Activated CD4-positive, alpha-beta T cell treated with anti-CD3 and anti-CD28 coated beads for 1 hour (primary cell): ENCODE results near the gene RAD51AP1.

Experiments
- DNase-seq: peaks from one replicate; pipeline ENCODE4 v3.0.0-alpha.2; 2020

Gene RAD51AP1

DNA sequence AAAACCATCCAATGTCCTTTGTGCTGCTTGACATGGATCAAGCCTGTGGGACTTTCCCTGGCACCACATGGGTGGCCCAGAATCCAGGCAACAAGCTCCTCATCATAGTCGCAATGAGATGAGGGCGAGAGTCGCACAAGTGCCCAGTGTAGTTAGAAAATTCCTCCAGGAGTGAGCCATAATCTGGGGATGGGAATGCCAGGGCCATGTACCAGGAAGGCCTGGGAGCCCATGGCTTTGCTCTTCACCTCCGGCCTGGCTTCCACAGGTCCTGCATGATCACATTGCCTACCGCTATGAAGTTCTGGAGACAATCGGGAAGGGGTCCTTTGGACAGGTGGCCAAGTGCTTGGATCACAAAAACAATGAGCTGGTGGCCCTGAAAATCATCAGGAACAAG lies 57.2 kb downstream of the RAD51AP1 start:
- DNase-seq, result no peak

DNA sequence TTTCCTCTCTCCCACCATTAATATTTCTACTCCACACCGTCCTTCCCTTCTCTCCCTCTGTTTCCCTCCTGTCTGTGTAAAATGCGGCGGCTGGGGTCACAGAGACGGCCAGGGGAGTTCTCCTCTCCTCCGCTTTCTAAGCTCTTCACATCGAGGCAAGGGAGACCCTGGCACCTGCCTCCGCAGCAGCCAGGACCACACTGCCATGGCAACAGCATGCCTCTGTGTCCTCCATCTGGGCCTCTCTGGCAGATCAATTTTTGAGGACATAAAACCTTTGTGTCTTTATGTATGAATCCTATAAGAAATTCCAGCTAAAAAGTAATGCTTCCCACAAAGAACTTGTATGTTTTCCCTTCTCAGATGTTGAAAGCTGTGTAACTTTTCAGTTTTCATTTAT lies 64.7 kb downstream of the RAD51AP1 start:
- no peak for DNase-seq

DNA sequence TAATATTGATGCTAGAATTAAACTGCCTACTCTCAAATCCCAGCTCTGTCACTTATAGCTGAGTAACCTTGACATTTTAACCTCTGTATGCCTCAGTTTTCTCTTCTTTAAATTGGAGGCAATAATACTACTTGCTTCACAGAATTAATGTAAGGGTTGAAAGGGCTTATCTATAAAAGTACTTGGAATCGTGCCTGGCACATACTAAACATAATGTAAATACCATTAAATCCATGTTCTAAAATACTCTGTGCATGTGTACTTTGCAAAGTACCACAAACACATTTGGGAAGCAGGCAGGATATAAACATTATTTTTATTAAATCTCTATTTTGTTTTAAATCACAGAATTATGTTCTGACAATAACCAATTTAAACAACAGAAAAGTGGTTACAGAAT lies 65.3 kb downstream of the RAD51AP1 start:
- no peak for DNase-seq

DNA sequence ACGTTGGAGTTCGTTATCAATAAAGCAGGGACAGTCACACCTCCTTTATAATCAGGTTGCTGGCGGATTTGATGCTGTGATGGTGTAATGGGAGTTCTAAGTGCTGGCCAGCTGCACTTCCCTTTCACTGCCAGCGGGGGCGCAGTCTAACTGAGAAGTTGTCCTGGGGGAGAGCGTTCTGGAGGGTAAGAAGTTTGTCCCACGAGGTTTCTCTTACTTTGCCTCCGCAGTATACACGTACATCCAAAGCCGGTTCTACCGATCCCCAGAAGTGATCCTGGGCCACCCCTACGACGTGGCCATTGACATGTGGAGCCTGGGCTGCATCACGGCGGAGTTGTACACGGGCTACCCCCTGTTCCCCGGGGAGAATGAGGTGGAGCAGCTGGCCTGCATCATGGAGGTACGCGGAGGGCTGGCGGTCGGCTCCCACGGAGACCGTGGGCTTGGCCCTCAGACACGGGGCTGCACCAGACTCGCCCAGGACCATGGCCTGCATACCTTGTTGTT lies 66.0 kb downstream of the RAD51AP1 start:
- DNase-seq, result peak; percentile 62

DNA sequence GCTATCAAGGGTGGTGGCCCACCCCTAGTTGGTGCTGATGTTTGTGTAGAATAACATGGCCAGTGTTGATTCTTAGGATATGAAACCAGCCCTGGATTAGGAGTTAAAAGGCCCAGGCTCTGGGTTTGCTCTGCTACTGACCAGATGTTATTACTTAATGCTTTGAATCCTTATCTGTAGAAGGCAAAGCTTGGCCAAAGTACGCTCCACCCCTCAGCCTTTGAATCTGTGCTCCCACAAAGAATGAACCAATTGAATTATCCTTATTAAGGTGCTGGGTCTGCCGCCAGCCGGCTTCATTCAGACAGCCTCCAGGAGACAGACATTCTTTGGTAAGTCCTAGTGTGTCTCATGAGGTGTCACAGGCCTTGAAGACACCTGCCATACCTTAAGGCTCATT lies 68.4 kb downstream of the RAD51AP1 start:
- DNase-seq, result no peak

DNA sequence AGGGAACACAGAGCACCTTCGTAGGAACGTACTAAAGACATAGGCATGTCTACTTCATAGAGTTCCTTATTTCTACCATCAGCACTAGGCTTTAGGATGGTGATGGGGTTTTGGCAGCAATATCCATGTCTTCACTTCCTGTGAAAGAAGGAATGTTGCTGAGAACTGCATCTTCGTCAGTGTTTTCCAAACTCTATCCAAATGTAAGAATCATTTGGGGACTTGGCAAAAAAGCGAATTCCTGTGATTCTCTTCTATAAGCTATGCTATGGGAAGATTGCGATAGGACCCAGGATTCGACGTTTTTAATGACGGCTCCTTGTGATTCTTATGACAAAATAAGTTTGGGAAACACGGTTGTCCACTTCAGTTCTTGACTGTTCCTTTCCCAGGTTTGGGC lies 70.4 kb downstream of the RAD51AP1 start:
- DNase-seq, result no peak
